HFFc6 (cell line): Measurements from ENCODE around the gene NME3. TPM values are rescaled to one million over a fixed set of nuclear protein-coding genes. Genes with fewer than 3 reads are reported as not detected.

Source experiments
- DNase-seq: peaks from one replicate; pipeline ENCODE4 v3.0.0-alpha.2; 2018
- H3K27ac Mint-ChIP-seq: 2 replicates; pipeline ENCODE4 v1.8.0; 2020; ENCODE audit warnings: mild to moderate bottlenecking, mixed read lengths
- H3K27me3 Mint-ChIP-seq: 2 replicates; pipeline ENCODE4 v1.8.0; 2021; ENCODE audit warnings: mild to moderate bottlenecking, moderate library complexity, mixed read lengths; ENCODE audit not compliant: insufficient read depth
- H3K36me3 Mint-ChIP-seq: 2 replicates; pipeline ENCODE4 v1.8.0; 2021; ENCODE audit warnings: low read depth, mixed read lengths
- H3K4me1 Mint-ChIP-seq: 2 replicates; pipeline ENCODE4 v1.8.0; 2020; ENCODE audit warnings: low read depth, mixed read lengths
- H3K4me3 Mint-ChIP-seq: 2 replicates; pipeline ENCODE4 v1.8.0; 2020; ENCODE audit warnings: mild to moderate bottlenecking, moderate library complexity, mixed read lengths
- H3K9me3 Mint-ChIP-seq: 2 replicates; pipeline ENCODE4 v1.8.0; 2020; ENCODE audit warnings: mild to moderate bottlenecking, mixed read lengths
- total RNA-seq, 6 experiments: library from RNA; stranded (reverse); fragmentation: NEBNext Ultra II Directional; extraction: Animal tissue kit (Norgen Biotek cat#: 25700); gene quantifications; 2 replicates in 1 of 6; 3 replicates in 5 of 6; pipeline ENCODE4 v1.2.3, GENCODE V29; 2021
- TF ChIP-seq, protein P1 (sequence below): fragments of 200-600 bp; sonication (generic); IDR thresholded peaks from 2 replicates; pipeline ENCODE4 v1.5.0; 2021; ENCODE audit warnings: antibody characterized with exemption, mild to moderate bottlenecking

The NME3 gene
- total RNA-seq, 6 experiments from 2014 or later, result 28.2 to 61.0 (median 31.3) TPM

DNA sequence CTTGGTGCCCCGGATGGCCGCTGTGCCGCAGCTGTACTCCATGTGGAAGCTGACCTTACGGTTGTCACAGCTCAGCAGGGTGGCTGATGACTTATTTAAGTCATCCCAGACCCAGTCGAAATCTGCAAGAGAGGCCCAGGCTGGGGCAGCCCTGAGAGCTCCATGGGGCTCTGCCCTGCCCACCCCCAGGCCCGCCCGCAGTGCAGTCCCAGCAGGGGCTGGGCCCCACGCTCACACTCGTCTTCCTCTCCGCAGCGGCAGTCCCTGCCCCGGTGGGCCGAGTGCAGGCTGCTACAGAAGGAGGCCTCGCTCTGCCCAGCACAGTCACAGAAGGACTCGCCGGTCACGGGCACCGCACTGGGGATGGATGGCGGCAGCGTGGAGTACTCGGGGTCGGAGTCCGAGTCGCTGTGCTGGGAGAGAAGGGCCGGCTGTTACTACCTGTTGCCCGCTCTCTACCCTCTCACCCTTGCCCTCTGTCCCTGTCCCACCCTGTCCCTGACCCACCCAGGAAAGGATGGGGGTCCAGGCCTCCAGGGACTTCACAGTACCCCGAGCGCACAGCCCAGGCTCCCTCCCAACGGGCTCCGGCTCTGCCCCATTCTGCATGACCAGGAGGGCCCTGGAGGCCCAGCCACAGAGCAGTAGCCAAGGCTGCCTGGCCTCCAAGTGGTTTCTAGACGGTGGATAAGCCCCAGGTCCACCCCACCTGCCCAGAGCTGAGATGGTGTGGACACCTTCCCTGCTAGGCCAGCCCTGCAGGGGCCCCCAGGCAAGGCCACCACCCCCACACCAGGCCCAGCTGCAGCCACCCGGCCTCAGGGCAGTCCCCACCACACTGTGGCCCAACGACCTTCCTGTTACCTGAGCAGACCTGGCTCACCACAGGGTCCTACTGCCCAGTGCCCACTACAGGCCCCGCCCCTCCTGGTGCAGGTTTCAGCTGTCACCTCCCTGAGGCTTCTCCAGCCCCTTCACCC, 7.1 kb upstream of the NME3 start:
- Mint-ChIP-seq H3K36me3 (no peaks in the 10 kb centered on the region), H3K4me1 (peaks cover 23% of the 10 kb centered on the region), H3K27ac (peak overlapping the region; percentile 53), H3K9me3 (no peaks in the 10 kb centered on the region), H3K4me3 (no peak overlapping the region), H3K27me3 (peaks cover 31% of the 10 kb centered on the region)
- TF ChIP-seq, protein P1, sequence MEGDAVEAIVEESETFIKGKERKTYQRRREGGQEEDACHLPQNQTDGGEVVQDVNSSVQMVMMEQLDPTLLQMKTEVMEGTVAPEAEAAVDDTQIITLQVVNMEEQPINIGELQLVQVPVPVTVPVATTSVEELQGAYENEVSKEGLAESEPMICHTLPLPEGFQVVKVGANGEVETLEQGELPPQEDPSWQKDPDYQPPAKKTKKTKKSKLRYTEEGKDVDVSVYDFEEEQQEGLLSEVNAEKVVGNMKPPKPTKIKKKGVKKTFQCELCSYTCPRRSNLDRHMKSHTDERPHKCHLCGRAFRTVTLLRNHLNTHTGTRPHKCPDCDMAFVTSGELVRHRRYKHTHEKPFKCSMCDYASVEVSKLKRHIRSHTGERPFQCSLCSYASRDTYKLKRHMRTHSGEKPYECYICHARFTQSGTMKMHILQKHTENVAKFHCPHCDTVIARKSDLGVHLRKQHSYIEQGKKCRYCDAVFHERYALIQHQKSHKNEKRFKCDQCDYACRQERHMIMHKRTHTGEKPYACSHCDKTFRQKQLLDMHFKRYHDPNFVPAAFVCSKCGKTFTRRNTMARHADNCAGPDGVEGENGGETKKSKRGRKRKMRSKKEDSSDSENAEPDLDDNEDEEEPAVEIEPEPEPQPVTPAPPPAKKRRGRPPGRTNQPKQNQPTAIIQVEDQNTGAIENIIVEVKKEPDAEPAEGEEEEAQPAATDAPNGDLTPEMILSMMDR, result no peak
- DNase-seq, result no peak

GRCh38 chr16:1777375-1778199, 6.2 kb upstream of the NME3 start:
- H3K4me1 Mint-ChIP-seq, result peaks cover 18% of the 10 kb centered on the region
- H3K27me3 Mint-ChIP-seq, result peaks cover 30% of the 10 kb centered on the region
- H3K4me3 Mint-ChIP-seq, result no peak overlapping the region
- TF ChIP-seq, protein P1, result no peak
- H3K9me3 Mint-ChIP-seq, result no peaks in the 10 kb centered on the region
- no peak overlapping the region for H3K27ac Mint-ChIP-seq
- no peak for DNase-seq
- no peaks in the 10 kb centered on the region for H3K36me3 Mint-ChIP-seq

GRCh38 chr16:1776991-1777374, 5.6 kb upstream of the NME3 start:
- no peak for DNase-seq
- Mint-ChIP-seq H3K4me1 (peaks cover 23% of the 10 kb centered on the region), H3K36me3 (peaks cover 5% of the 10 kb centered on the region), H3K4me3 (no peak overlapping the region), H3K27me3 (peaks cover 32% of the 10 kb centered on the region), H3K27ac (no peak overlapping the region), H3K9me3 (no peaks in the 10 kb centered on the region)
- TF ChIP-seq, protein P1, result no peak

DNA sequence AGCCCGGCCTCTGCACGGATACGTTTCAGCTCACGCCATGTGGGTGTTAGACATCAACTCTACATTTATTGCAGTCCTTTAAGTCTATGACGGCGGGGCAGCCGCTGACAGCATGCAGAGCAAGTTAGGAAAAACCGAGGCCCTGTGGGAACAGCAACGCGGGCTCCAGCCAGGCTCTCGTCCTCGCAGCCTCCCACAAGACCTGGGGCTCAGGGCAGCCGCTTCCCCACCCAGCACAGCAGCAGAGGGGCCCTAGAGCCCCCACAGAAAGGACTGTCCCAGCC, 5.3 kb upstream of the NME3 start:
- H3K9me3 Mint-ChIP-seq, result no peaks in the 10 kb centered on the region
- peaks cover 7% of the 10 kb centered on the region for H3K36me3 Mint-ChIP-seq
- H3K27me3 Mint-ChIP-seq, result peaks cover 33% of the 10 kb centered on the region
- H3K4me3 Mint-ChIP-seq, result no peak overlapping the region
- no peak for DNase-seq
- H3K4me1 Mint-ChIP-seq, result peaks cover 24% of the 10 kb centered on the region
- peak overlapping the region; percentile 33; the same call in 1 of the 2 replicates for H3K27ac Mint-ChIP-seq
- TF ChIP-seq, protein P1, result no peak

DNA sequence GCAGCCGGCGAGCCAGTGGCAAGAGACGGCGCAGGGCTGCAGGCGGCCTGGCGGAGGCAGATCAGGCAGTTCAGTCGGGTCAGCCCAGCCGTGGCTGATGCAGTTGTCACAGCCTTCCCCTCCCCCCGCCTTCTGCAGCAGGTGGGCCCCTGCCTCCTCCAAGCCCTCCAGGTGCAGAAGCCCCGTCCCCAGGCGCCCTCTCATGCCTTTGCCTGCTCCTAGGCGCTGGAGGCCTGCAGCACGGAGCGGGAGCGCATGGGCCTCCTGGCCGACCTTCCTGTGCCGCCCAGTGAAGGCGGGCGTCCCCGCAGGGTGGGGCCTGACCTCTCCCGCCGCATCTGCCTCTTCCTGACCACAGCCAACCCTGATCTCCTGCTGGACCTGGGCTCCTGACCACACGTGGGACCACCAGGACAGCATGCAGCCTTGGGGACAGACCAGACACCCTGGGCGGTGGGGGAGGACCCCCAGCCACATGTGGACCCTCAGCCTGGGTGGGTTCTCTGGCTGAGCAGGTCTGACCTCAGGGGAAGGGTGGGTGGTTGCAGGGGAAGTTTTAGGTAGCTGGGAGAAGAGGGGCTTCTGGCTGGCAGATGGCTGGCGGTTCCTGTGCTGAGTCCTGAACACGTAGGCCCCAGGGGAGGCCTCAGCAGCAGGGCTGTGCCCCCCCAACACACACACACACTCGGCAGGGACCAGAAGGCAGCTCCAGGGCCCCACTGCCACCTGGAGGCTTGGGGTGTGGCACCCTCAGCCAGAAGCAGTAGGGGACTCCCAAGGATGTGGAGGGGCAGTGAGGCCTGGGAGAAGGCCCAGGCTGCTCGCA, 4.7 kb upstream of the NME3 start:
- Mint-ChIP-seq H3K36me3 (peaks cover 7% of the 10 kb centered on the region), H3K27me3 (peaks cover 28% of the 10 kb centered on the region), H3K4me3 (no peak overlapping the region), H3K9me3 (no peaks in the 10 kb centered on the region), H3K27ac (peak overlapping the region; percentile 33; the same call in 1 of the 2 replicates), H3K4me1 (peaks cover 18% of the 10 kb centered on the region)
- no peak for DNase-seq
- TF ChIP-seq, protein P1, result no peak
